Endometrial microvascular endothelial cells (primary cell): Measurements from ENCODE around the gene CRMP1. TPM values are rescaled to one million over a fixed set of nuclear protein-coding genes. Genes with fewer than 3 reads are reported as not detected.

Source experiments
- in situ Hi-C: cut with HindIII; loops from 2 replicates; pipeline ENCODE4 v1.10.0; 2017; ENCODE audit warnings: low sequenced_read_pairs, low pct_unique_long_range_greater_than_20kb; ENCODE audit errors: inconsistent ontology term
- total RNA-seq: library from RNA; depleted of rRNA; stranded (reverse); fragments of >200 nt; gene quantifications from one replicate; pipeline ENCODE4 v1.2.3, GENCODE V29; 2015; ENCODE audit errors: inconsistent ontology term

The CRMP1 gene
- total RNA-seq, 1 donor from 2014 or later, result 0.09 TPM

- in situ Hi-C loops, result no loop called here
Measured at GRCh38 chr4:5921981-5922380, 29.1 kb upstream of the CRMP1 start.

GRCh38 chr4:5921101-5921980 is 28.5 kb upstream of the CRMP1 start:
- in situ Hi-C loops, result no loop called here

- in situ Hi-C loops, result no loop called here
Measured at GRCh38 chr4:5919571-5919970, 26.7 kb upstream of the CRMP1 start.

- in situ Hi-C loops, result no loop called here
Measured at GRCh38 chr4:5919044-5919443, 26.2 kb upstream of the CRMP1 start.

GRCh38 chr4:5918331-5918985 is 25.6 kb upstream of the CRMP1 start:
- in situ Hi-C loops, result no loop called here

GRCh38 chr4:5917672-5918071 is 24.8 kb upstream of the CRMP1 start:
- in situ Hi-C loops, result no loop called here

- in situ Hi-C loops, result no loop called here
Measured at GRCh38 chr4:5916229-5916628, 23.3 kb upstream of the CRMP1 start.

GRCh38 chr4:5913454-5913853 is 20.6 kb upstream of the CRMP1 start:
- in situ Hi-C loops, result no loop called here

- in situ Hi-C loops, result no loop called here
Measured at GRCh38 chr4:5912614-5913019, 19.7 kb upstream of the CRMP1 start.

- in situ Hi-C loops, result no loop called here
Measured at GRCh38 chr4:5908876-5909427, 16.1 kb upstream of the CRMP1 start.

GRCh38 chr4:5906191-5906590 is 13.3 kb upstream of the CRMP1 start:
- in situ Hi-C loops, result no loop called here

GRCh38 chr4:5905714-5906113 is 12.8 kb upstream of the CRMP1 start:
- in situ Hi-C loops, result no loop called here

- in situ Hi-C loops, result no loop called here
Measured at GRCh38 chr4:5900844-5901243, 8.0 kb upstream of the CRMP1 start.

- in situ Hi-C loops, result no loop called here
Measured at GRCh38 chr4:5899881-5900280, 7.0 kb upstream of the CRMP1 start.

- in situ Hi-C loops, result no loop called here
Measured at GRCh38 chr4:5899396-5899795, 6.5 kb upstream of the CRMP1 start.

GRCh38 chr4:5897674-5898073 is 4.8 kb upstream of the CRMP1 start:
- in situ Hi-C loops, result no loop called here

- in situ Hi-C loops, result no loop called here
Measured at GRCh38 chr4:5895287-5895686, 2.4 kb upstream of the CRMP1 start.

GRCh38 chr4:5894266-5894665 is 1.4 kb upstream of the CRMP1 start:
- in situ Hi-C loops, result no loop called here

- in situ Hi-C loops, result no loop called here
Measured at GRCh38 chr4:5893591-5893990, 705 bp upstream of the CRMP1 start.
